Epidermal melanocyte (primary cell): ENCODE results near the gene ITGAL.
"Not testable (repeated sequence)": the region's sequence is repeated elsewhere in the genome, so short reads cannot be mapped to it uniquely, and the experiment has no call there.

ENCODE experiments used
- DNase-seq: peaks from one replicate; pipeline ENCODE4 v3.0.0; 2011; ENCODE audit warnings: low spot score; ENCODE audit not compliant: insufficient read length

ITGAL gene

GRCh38 chr16:30491744-30492308 is 19.3 kb downstream of the ITGAL start:
- peak; percentile 51 for DNase-seq

- no peak for DNase-seq
Measured at GRCh38 chr16:30493941-30494488, 21.5 kb downstream of the ITGAL start.

DNA sequence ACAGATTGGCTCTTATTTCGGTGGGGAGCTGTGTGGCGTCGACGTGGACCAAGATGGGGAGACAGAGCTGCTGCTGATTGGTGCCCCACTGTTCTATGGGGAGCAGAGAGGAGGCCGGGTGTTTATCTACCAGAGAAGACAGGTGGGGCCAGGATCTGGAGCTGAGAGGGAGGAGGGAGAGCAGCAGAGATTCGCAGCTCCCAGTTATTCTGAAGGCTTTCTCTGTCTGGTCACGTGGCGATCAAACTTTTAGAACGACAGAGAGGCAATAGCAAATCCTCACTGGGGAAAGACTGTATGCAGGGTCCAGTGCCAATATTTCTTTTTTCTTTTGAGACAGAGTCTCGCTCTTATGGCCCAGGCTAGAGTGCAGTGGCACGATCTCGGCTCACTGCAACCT is 22.2 kb downstream of the ITGAL start:
- DNase-seq, result no peak

GRCh38 chr16:30499284-30499683 is 26.7 kb downstream of the ITGAL start:
- DNase-seq, result no peak

GRCh38 chr16:30503403-30504296 is 31.1 kb downstream of the ITGAL start:
- DNase-seq, result no peak

GRCh38 chr16:30509081-30509765 is 36.7 kb downstream of the ITGAL start:
- no peak for DNase-seq

DNA sequence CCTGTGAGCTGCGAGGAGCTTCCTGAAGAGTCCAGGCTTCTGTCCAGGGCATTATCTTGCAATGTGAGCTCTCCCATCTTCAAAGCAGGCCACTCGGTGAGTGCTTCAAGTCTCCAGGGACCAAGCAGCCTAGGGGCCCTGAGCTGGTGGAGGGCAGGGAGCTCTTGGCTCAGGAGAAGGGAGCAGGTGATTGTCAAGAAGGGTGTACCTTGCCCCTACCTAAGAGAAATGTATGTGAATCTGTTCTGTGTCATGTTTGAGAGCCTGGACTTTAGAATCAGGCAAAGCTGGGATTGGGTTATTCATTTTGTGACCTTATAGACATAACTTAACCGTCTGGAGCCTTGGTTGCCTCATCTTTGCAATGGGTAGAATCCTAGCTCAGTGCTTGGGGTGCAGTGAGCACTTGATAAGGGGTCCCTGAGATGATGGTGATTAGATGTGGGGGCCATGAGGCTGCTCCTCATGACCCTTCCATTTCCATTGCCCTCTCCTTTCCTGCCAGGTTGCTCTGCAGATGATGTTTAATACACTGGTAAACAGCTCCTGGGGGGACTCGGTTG is 37.9 kb downstream of the ITGAL start:
- no peak for DNase-seq

DNA sequence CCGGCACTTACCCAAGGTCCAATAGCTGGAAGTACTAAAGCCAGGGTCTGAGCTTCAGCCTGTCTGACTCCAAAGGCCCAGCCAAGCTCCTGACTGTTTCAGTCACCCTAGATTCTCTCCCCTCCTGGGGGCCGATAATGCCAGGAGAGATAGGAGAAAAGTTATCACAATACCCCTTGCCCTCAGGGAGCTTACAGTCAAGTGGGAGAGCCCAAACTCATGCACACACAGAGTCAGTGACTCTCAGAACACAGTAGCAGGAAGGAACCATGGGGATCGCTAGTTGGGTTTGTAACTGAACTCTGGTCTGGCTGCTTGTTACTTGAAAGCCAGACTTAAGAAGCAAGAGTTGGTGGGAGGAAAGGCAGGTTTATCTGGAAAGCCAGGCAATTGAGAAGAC is 39.0 kb downstream of the ITGAL start:
- DNase-seq, result no peak

- DNase-seq, result no peak
Measured at GRCh38 chr16:30515275-30515674, 42.7 kb downstream of the ITGAL start.

DNA sequence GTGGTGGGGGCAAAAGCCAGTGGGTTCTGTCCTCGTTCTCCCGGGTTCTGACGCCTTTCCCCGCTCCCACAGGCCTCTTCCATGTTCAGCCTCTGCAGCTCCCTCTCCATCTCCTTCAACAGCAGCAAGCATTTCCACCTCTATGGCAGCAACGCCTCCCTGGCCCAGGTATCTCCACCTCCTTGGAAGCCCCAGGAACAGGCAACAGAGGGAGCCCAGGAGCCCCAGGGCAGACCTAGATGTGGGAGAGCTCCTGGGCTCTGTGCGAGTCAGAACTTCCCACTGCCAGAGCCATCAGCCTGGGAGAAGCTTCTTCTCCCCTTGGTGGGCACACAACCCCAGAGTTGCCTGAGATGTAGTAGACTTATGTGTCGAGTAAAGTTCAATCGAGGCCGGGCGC is 46.0 kb downstream of the ITGAL start:
- DNase-seq, result no peak

GRCh38 chr16:30519120-30520049 is 46.8 kb downstream of the ITGAL start:
- no peak for DNase-seq

GRCh38 chr16:30521476-30521872 is 48.9 kb downstream of the ITGAL start:
- no peak for DNase-seq

GRCh38 chr16:30521873-30522641 is 49.5 kb downstream of the ITGAL start:
- DNase-seq, result no peak

DNA sequence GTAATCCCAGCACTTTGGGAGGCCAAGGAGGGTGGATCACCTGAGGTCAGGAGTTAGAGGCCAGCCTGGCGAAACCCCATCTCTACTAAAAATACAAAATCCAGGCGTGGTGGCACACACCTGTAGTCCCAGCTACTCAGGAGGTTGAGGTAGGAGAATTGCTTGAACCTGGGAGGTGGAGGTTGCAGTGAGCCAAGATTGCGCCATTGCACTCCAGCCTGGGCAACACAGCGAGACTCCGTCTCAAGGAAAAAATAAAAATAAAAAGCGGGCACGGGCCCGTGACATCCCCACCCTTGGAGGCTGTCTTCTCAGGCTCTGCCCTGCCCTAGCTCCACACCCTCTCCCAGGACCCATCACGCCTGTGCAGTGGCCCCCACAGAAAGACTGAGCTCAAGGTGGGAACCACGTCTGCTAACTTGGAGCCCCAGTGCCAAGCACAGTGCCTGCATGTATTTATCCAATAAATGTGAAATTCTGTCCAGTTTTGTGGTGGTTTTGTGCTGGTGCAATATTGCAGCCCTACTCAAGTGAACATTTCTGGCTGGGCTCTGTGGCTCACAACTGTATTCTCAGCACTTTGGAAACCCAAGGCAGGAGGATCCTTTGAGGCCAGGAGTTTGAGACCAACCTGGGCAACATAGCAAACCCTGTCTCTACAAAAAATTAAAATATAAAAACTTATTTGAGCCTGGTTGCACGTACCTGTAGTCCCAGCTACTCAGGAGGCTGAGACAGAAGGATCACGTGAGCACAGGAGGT is 50.3 kb downstream of the ITGAL start:
- DNase-seq, result not testable (repeated sequence)

- no peak for DNase-seq
Measured at GRCh38 chr16:30523768-30524574, 51.4 kb downstream of the ITGAL start.

DNA sequence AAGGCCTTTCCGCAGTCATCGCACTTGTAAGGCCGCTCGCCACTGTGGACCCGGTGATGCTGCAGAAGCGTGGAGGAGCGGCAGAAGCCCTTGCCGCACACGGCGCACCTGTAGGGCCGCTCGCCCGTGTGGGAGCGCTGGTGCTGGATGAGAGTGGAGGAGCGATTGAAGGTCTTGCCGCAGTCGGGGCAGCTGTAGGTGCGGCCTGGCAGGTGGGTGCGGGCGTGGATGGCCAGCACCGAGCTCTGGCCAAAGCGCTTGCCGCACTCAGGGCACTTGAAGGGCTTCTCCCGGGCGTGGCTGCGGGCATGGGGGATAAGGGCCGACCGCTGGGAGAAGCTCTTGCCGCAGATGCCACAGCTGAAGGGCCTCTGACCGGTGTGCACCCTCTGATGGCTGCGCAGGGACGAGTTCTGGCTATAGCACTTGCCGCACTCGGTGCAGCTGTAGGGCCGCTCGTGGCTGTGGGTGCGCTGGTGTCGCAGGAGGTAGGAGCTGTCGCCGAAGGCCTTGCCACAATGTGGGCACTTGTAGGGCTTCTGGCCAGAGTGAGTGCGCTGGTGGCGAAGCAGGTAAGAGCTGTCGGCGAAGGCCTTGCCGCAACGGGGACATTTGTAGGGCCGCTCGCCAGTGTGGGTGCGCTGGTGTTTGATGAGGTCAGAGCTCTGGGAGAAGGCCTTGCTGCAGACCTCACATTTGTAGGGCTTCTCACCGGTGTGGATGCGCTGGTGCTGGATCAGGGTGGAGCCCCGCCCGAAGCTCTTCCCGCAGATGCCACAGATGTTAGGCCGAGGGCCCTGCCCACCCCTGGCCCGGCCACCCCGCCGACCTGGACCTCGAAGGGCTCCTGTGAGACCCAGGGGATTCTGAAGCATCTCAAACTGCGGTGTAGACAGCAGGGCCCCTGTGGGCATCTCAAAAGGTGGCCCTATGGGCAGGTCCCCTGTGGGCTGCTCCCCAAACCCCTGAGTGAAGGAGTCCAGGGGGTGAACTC is 52.3 kb downstream of the ITGAL start:
- DNase-seq, result peak; percentile 11

GRCh38 chr16:30525844-30526136 is 53.2 kb downstream of the ITGAL start:
- peak; percentile 23 for DNase-seq
